AG20443 (cell line): Measurements from ENCODE around the gene STRN4.
"Not testable (repeated sequence)": the region's sequence is repeated elsewhere in the genome, so short reads cannot be mapped to it uniquely, and the experiment has no call there.

Source experiments
- DNase-seq: peaks from one replicate; pipeline ENCODE4 v3.0.0; 2012; ENCODE audit warnings: low spot score, mixed read lengths

STRN4 gene

GRCh38 chr19:46713781-46714443 lies 32.3 kb downstream of the STRN4 start:
- DNase-seq: peak; percentile 96

DNA sequence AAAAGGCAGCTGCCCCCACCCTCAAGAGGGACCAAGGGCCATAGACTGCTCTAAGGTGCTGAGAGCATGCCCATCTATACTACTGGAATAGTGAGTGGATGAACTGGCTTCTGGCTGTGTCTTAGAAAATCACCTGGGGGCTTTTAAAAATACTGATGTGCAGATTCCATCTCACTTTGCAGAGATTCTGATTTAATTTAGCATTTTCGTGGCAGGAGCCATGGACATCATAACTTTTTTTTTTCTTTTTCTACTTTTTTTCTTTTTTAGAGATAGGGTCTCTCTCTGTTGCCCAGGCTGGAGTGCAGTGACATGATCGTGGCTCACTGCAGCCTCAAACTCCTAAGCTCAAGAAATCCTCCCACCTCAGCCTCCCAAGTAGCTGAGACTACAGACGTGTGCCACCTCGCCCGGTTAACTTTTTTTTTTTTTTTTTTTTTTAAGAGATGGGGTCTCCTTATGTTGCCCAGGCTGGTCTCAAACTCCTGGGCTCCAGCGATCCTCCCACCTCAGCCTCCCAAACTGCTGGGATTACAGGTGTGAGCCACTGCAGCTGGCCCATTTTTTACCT lies 33.4 kb downstream of the STRN4 start:
- not testable (repeated sequence) for DNase-seq

DNA sequence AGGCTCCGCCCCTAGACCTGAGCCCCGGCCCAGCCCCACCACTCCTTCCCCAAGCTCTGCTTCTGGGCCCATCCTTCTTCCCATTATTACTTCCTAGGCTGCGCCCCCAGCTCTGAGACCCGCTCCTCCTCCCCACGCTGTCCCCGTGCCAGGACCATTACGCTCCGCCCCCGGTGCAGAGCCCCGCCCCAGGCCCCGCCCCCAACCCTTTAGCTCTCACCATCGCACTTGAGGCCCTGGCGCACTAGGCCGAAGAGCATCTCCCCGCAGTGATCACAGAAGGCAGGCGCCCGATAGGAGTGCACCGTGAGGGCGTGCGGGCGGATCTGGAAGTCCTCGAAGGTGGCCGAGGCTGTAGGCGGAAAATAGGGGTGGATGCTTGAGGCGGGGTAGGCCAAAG lies 35.6 kb downstream of the STRN4 start:
- DNase-seq: no peak

DNA sequence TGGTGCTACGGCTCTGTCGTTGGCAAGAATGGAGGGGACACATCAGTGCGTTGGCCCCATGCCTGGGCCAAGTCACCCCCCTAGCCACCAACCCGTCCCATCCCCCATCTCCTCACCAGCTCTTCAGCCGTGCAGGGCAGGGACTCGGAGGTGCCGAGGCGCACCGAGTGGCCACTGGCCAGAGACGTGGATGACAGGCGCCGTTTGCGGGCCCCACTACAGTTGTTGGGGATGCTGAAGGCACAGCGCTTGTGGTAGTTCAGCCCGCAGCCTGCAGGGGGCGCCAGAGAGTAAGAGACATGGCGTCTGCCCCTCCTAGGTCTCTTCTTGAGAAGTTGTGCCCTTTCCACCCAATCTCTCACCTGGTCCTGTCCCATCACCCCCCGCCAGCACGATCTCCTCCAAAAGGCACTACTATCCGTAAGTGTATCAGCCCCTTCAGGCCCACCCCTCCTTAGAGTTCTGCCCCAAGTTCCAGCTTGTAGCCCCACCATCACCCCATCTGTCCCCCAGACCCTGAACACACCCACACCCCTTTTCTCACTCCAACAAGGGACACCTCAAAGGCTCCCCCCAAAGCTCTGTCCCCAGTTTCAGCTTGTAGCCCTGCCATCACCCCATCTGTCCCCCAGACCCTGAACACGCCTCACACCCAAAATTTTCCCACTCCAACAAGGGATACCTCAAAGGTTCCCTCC lies 41.7 kb downstream of the STRN4 start:
- DNase-seq: peak; percentile 89

GRCh38 chr19:46700704-46701103 lies 45.5 kb downstream of the STRN4 start:
- DNase-seq: no peak

GRCh38 chr19:46698395-46699321 lies 47.6 kb downstream of the STRN4 start:
- DNase-seq: no peak

DNA sequence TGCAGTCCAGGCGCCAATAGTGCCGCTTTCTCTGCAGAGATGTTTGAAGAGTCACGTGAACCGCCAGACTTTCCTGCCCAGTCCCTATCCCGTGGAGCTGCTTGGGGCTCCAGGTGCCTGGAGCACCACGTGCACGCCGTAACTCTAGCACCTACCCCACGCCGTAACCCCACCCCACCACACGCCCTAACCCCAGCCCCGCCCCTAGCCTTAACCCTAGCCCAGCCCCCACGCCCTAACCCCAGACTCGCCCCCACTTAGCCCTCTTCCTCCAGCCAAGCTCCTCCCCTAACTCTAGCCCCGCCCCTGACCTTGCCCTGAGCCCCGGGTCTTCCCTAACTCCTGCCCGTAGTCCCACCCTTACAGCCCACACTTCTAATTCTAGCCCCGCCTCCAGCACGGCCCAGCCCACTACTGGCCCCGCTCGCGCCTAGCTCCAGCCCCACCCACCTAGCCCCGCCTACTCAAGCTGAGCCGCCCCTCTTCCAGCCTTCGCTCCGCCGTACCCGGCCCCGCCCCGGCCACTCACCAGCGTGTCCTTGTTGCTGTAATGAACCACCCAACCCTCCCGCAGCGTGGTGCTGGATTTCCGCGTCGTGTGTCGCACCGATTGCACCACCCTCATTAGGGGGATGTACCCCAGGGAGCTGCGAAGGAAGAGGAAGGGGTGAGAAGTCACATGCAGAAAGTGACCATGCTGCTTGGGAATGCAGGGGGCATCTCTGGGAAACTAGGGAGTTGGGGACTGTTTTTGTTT lies 48.9 kb downstream of the STRN4 start:
- DNase-seq: peak; percentile 96

DNA sequence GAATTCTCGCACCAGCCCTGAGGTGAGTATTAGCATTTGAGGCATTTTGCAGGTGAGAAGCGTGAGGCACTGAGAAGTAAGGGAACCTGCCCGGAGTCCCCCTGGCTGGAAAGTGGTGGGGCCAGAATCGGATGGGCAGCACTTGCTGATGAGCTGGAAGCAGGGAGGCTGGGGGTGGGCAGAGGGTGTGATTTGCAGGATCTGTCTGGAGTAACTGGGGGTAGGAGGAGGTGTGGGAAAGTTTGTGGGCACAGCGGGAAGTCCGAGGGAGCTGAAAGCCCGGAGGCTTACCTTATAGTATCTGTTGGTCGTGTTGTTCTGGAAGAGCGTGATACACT lies 49.4 kb downstream of the STRN4 start:
- DNase-seq: no peak

GRCh38 chr19:46696052-46696451 lies 50.2 kb downstream of the STRN4 start:
- no peak for DNase-seq

DNA sequence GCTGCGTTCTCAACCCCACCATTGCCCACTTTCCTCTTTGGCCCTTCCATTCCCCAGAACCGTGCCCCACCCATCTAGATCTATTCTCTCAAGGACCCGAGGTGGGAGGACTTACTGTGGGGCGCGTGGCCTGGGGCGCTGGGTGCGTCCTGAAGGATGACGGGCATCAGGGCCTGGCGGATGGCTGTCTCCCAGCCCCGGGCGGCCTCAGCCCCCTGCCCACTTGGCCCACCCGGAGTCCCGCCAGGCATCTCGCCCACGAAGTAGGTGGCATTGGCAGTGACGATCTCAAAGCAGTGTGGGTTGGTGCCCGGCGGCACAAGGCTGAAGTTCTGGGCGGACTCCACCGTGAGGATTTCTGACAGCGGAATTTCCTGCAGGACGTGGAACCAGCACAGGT lies 52.5 kb downstream of the STRN4 start:
- DNase-seq: peak; percentile 7

- peak; percentile 6 for DNase-seq
These were observed 53.1 kb downstream of the STRN4 start for GRCh38 chr19:46692918-46693722.

DNA sequence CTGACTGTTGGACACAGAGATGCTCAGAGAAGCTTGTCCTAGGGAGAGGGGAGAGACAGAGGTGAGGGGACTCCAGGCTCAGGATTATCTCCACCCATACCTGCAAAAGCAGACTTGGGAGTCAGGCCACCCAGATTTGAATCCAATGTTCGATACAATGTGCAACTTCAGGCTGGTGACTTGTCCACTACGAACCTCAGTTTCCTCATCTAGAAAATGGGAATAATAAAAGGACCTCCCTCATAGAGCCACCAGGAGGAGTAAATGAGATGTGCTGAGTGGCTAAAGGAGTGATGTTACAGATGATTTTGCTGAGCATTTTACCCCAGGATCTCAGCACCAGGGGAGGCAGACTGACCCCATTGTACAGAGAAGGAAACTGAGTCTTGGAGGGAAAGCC lies 54.3 kb downstream of the STRN4 start:
- DNase-seq: peak; percentile 4

GRCh38 chr19:46691104-46691503 lies 55.1 kb downstream of the STRN4 start:
- DNase-seq: peak; percentile 8

DNA sequence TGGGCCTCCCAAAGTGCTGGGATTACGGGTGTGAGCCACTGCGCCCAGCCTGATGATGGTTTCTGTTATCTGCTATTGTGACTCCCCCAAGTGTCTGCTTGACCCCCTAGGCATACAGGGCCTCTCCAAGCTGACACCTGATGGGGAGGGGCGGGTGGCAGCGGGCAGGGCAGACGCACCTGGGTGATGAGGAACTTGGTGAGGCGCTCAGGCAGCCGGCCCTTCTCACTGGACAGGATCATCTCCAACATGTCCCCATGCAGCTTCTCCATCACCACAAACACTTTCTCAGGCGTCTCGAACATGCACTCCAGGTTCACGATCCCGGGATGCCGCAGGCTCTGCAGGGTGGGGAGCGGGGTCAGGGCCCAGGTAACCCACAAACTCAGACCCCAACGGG lies 56.9 kb downstream of the STRN4 start:
- peak; percentile 3 for DNase-seq

DNA sequence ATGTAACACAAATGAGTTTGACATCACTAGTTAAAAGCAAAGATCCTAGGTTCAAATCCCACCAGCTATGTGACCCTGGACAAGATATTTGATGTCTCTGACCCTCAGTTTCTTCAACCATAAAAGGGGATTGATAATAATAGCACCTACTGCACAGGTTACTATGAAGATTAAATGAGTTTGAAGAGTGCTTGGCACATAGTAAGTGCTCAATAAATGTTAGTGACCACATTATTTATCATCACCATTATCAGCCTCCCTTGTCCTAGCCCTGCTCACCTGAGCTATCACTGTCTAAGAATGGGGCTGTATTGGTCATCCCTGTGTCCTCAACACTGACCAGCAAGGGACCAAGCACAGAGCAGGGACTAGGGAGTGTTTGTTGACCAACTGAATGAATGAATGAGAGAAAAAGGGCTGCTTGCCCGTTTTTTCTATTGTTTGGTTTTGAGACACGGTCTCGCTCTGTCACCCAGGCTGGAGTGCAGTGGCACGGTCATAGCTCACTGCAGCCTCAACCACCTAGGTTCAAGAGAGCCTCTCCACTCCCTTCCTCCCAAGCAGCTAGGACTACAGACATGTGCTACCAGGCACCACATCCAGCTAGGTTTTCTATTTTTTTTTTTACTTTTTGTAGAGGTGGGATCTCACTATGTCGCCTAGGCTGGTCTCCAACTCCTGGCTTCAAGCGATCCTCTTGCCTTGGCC lies 58.7 kb downstream of the STRN4 start:
- no peak for DNase-seq

GRCh38 chr19:46685189-46685588 lies 61.1 kb downstream of the STRN4 start:
- DNase-seq: no peak

DNA sequence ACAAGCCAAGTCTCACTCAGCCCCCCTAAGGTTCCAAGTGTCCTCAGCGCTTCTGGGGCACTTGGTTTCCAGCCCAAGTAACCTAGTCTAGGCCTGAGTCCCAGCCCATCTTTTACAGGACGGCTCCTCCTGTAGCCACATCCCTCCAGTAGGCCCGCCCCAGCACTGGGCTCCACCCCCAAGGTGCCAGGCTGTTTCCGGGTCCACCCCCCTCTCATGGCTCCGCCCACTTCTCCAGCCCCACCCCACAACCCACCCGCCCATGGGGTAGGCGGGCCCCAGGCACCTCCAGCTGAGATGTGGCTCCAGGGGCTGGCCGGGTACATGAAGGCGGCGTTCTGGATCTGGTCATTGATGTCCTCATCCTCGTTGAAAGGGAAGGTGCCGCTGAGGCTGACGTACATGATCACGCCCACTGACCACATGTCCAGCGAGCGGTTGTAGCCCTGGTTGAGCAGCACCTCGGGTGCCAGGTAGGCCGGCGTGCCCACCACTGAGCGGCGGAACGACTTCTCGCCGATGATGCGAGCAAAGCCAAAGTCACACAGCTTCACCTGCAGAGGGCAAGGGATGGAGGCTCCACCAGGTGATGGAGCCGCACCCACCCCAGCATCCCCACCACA lies 68.0 kb downstream of the STRN4 start:
- DNase-seq: peak; percentile 65

DNA sequence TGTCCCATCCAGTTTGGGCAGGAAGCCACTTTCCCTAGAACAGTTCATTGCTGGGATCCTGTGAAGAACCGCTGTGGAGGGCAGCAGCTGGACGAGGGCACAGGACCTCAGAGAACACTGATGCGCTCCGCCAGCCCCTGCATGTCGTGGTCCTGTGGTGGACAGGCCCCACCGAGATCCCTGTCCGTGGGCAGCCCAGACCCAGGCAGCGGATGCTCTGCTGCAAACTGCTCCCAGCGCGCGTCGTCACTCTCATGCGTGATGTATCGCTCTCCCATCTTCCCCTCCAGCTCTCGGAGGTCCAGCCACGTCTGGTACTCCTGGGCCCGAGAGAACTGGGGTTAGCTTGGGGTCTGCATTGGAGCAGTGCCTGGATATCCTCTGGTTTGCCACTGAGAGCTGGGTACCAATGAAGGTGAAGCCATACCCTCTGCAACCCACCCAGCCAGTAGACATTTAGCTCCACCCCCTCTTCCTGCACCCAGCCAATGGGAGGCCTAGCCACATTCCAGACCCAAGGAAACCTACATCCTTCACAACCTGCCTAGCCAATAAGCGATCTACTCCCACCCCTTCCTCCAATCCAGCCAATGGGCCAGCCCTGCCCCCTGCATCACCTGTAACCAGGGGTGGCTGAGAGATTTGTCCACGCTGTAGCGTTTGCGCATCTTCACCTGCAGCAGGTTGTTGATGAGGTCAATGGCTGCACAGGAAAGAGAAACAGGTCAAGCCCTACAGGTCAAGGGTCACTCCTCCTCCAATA lies 71.7 kb downstream of the STRN4 start:
- no peak for DNase-seq

DNA sequence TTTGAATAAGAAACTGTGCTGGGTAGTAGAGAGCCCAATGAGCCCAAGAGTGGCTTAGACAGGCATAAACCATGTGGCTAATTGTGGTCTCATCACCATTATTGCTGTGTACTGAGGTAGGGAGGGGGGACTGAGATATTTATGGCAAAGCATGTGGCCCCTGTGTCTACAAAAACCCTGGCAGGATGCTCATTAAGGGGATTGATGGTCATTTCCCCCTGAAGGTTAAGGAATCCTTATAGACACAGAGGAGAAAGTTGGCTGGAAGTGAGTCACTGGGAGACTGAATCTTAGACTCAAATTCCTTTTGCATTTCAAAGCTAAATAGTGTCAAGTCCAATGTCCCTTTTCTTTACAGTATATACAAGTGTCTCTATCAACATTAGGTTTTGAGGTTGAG lies 75.4 kb downstream of the STRN4 start:
- DNase-seq: peak; percentile 34
